OCI-LY1 (cell line): ENCODE measurements around the gene MDFIC.

Experiments used
- H2AFZ ChIP-seq: fragments of 200-600 bp; sonication (generic), shearing (Covaris generic); 2 replicates; pipeline ENCODE4 v1.6.0; 2014; ENCODE audit warnings: antibody characterized with exemption, mild to moderate bottlenecking, low read length
- H3F3A ChIP-seq: fragments of 200-600 bp; sonication (generic), shearing (Covaris generic); 2 replicates; pipeline ENCODE4 v1.6.0; 2014; ENCODE audit warnings: mild to moderate bottlenecking, antibody characterized with exemption, low read length, moderate library complexity; ENCODE audit not compliant: insufficient read depth
- H3K27ac ChIP-seq: fragments of 200-600 bp; sonication (generic); 2 replicates; pipeline ENCODE4 v1.5.1; 2014; ENCODE audit warnings: low read length, mixed run types, mild to moderate bottlenecking, low read depth; ENCODE audit not compliant: poor library complexity, severe bottlenecking
- H3K27me3 ChIP-seq: fragments of 200-600 bp; sonication (generic); 2 replicates; pipeline ENCODE4 v1.6.0; 2014; ENCODE audit warnings: antibody characterized with exemption, mild to moderate bottlenecking, low read length, moderate library complexity; ENCODE audit not compliant: insufficient read depth
- H3K36me3 ChIP-seq: fragments of 200-600 bp; sonication (generic); 2 replicates; pipeline ENCODE4 v1.6.1; 2014; ENCODE audit warnings: mild to moderate bottlenecking, antibody characterized with exemption, low read length, moderate library complexity, mixed read lengths; ENCODE audit not compliant: insufficient read depth
- H3K4me1 ChIP-seq: fragments of 200-600 bp; sonication (generic); 2 replicates; pipeline ENCODE4 v1.5.1; 2014; ENCODE audit warnings: mild to moderate bottlenecking, low read length, moderate library complexity; ENCODE audit not compliant: insufficient read depth, severe bottlenecking
- H3K4me2 ChIP-seq: fragments of 200-600 bp; sonication (generic), shearing (Covaris generic); 2 replicates; pipeline ENCODE4 v1.6.1; 2014; ENCODE audit warnings: low read length
- H3K4me3 ChIP-seq: fragments of 200-600 bp; sonication (generic); 2 replicates; pipeline ENCODE4 v1.5.1; 2014; ENCODE audit warnings: low read length, low read depth, mild to moderate bottlenecking, mixed read lengths; ENCODE audit not compliant: poor library complexity, severe bottlenecking
- H3K79me2 ChIP-seq: fragments of 200-600 bp; shearing (Covaris generic); 2 replicates; pipeline ENCODE4 v1.6.1; 2016; ENCODE audit warnings: mixed run types, low read length, mixed read lengths; ENCODE audit not compliant: insufficient read depth
- H3K9ac ChIP-seq: fragments of 200-600 bp; sonication (generic), shearing (Covaris generic); 2 replicates; pipeline ENCODE4 v1.6.1; 2014; ENCODE audit warnings: mild to moderate bottlenecking, low read length, mixed read lengths
- H3K9me2 ChIP-seq: fragments of 200-600 bp; sonication (generic), shearing (Covaris generic); 2 replicates; pipeline ENCODE4 v1.6.1; 2014; ENCODE audit warnings: low read depth, mild to moderate bottlenecking, low read length, mixed read lengths
- H3K9me3 ChIP-seq: fragments of 200-600 bp; shearing (Covaris generic); 2 replicates; pipeline ENCODE4 v1.6.1; 2014; ENCODE audit warnings: low read length, mixed read lengths
- H4K20me1 ChIP-seq: fragments of 200-600 bp; sonication (generic), shearing (Covaris generic); 2 replicates; pipeline ENCODE4 v1.6.0; 2016; ENCODE audit warnings: mild to moderate bottlenecking, low read length; ENCODE audit not compliant: insufficient read depth
- EZH2 ChIP-seq: fragments of 200-600 bp; sonication (generic), shearing (Covaris generic); IDR thresholded peaks from 2 replicates; pipeline ENCODE4 v1.8.0; 2017; ENCODE audit warnings: borderline replicate concordance, mixed run types, mild to moderate bottlenecking, antibody characterized with exemption, low read length, moderate library complexity, mixed read lengths
- TF ChIP-seq, protein P1 (sequence below): fragments of 200-600 bp; sonication (generic), shearing (Covaris generic); IDR thresholded peaks from 2 replicates; pipeline ENCODE4 v1.5.1; 2017; ENCODE audit warnings: mild to moderate bottlenecking, antibody characterized with exemption, low read length, moderate library complexity, mixed read lengths

Gene MDFIC

DNA sequence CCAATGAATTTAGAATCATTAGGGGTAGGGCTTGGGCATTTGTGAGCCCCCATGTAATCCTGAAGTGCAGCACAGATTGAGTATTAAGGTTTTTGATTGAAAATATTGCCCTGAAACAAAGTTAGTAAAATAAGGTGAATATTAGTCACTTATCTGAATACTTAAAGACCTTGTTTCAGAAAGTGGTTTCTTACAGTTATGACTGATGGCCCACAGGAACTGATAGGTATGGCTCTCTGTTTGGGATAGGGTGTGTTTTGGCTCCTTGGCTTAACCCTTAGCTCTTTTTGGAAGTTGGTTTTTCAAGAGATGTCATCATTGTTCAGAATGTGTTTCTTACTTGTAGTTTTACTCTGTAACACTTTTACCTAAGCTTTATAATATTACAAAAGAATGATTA, 34.8 kb downstream of the MDFIC start:
- Histone ChIP-seq H3K27me3 (no peaks in the 10 kb centered on the region), H3K27ac (no peak overlapping the region), H3K79me2 (no peaks in the 10 kb centered on the region), H3F3A (no peaks in the 10 kb centered on the region), H3K4me1 (no peaks in the 10 kb centered on the region), H4K20me1 (no peaks in the 10 kb centered on the region), H3K4me2 (no peak overlapping the region), H2AFZ (no peak overlapping the region), H3K36me3 (no peaks in the 10 kb centered on the region), H3K9me2 (no peaks in the 10 kb centered on the region), H3K4me3 (no peak overlapping the region), H3K9me3 (no peaks in the 10 kb centered on the region), H3K9ac (no peak overlapping the region)
- TF ChIP-seq EZH2, result no peak
- TF ChIP-seq, protein P1, sequence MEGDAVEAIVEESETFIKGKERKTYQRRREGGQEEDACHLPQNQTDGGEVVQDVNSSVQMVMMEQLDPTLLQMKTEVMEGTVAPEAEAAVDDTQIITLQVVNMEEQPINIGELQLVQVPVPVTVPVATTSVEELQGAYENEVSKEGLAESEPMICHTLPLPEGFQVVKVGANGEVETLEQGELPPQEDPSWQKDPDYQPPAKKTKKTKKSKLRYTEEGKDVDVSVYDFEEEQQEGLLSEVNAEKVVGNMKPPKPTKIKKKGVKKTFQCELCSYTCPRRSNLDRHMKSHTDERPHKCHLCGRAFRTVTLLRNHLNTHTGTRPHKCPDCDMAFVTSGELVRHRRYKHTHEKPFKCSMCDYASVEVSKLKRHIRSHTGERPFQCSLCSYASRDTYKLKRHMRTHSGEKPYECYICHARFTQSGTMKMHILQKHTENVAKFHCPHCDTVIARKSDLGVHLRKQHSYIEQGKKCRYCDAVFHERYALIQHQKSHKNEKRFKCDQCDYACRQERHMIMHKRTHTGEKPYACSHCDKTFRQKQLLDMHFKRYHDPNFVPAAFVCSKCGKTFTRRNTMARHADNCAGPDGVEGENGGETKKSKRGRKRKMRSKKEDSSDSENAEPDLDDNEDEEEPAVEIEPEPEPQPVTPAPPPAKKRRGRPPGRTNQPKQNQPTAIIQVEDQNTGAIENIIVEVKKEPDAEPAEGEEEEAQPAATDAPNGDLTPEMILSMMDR, result no peak

DNA sequence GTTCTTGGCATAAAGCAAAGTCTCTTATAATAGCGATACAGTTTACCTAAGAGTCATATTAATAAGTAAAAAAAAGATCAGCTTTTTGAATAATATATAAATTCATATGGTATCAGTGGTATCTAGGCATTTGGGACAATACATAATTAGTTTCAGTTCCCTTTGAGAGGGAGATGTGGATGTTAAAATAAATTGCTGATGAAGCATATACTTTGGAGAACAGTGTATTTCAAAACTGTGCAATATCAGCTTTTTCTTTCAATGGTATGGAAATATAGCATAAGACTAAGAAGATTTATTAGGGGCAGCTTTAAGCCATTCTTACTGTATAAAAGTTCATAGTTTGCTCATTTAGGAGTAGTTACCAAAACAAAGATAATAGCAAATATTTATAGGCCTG, 35.5 kb downstream of the MDFIC start:
- no peaks in the 10 kb centered on the region for H3K9me2 ChIP-seq
- no peaks in the 10 kb centered on the region for H3K27me3 ChIP-seq
- H3K36me3 ChIP-seq, result no peaks in the 10 kb centered on the region
- no peak overlapping the region for H3K27ac ChIP-seq
- H2AFZ ChIP-seq, result no peak overlapping the region
- no peaks in the 10 kb centered on the region for H3K9me3 ChIP-seq
- H3K9ac ChIP-seq, result no peak overlapping the region
- H3F3A ChIP-seq, result no peaks in the 10 kb centered on the region
- H3K4me1 ChIP-seq, result no peaks in the 10 kb centered on the region
- no peaks in the 10 kb centered on the region for H4K20me1 ChIP-seq
- no peak overlapping the region for H3K4me3 ChIP-seq
- no peaks in the 10 kb centered on the region for H3K79me2 ChIP-seq
- no peak overlapping the region for H3K4me2 ChIP-seq
- TF ChIP-seq, protein P1, result no peak
- TF ChIP-seq EZH2, result no peak

DNA sequence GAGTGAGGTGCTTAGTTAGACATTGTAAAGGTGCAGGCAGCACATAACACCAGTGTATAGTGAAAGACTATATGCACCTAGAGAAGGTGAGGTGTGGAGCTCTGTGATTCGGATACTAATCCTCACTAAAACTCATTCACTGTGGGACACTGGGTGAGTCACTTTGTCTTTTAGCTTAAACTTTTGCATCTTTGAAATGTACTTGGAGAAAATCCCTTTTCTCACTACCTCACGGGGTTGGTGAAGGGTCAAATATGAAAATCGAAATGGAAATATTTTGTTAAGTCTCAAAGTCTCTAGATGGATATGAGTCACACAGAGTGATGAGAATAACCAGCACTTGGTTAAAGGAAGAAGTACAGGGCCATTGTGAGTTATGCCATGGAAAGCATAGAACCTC, 38.0 kb downstream of the MDFIC start:
- no peaks in the 10 kb centered on the region for H3F3A ChIP-seq
- no peaks in the 10 kb centered on the region for H3K27me3 ChIP-seq
- H3K4me3 ChIP-seq, result no peak overlapping the region
- H3K4me2 ChIP-seq, result no peak overlapping the region
- H3K9me3 ChIP-seq, result no peaks in the 10 kb centered on the region
- no peaks in the 10 kb centered on the region for H3K4me1 ChIP-seq
- H3K27ac ChIP-seq, result no peak overlapping the region
- no peaks in the 10 kb centered on the region for H4K20me1 ChIP-seq
- no peak overlapping the region for H3K9ac ChIP-seq
- no peaks in the 10 kb centered on the region for H3K79me2 ChIP-seq
- TF ChIP-seq EZH2, result no peak
- TF ChIP-seq, protein P1, result no peak
- H2AFZ ChIP-seq, result no peak overlapping the region
- no peaks in the 10 kb centered on the region for H3K9me2 ChIP-seq
- no peaks in the 10 kb centered on the region for H3K36me3 ChIP-seq
